ENCODE data around the gene KCNG2.

Gene KCNG2

GRCh38 chr18:79912994-79913831 lies 115.5 kb downstream of the KCNG2 start:
- DNase-seq = no peak

GRCh38 chr18:79914614-79915160 lies 116.9 kb downstream of the KCNG2 start:
- no peak for DNase-seq

GRCh38 chr18:79915161-79916127 lies 117.7 kb downstream of the KCNG2 start:
- no peak for DNase-seq

DNA sequence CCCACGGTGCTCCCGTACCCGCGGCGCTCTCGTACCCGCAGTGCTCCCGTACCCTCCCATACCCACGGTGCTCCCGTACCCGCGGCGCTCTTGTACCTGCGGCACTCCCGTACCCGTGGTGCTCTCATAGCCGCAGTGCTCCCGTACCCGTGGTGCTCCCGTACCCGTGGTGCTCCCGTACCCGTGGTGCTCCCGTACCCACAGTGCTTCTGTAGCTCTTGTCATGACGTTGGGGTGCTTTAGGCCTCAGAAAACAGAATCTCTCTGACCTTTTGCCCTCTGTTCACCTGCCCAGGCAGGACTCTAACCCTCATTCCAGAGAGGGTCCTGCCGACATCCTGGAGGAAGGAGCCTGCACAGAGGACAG lies 118.4 kb downstream of the KCNG2 start:
- no peak for DNase-seq

GRCh38 chr18:79916546-79917168 lies 118.9 kb downstream of the KCNG2 start:
- DNase-seq = no peak

- DNase-seq = no peak
These were observed 119.6 kb downstream of the KCNG2 start for GRCh38 chr18:79917169-79917852.

DNA sequence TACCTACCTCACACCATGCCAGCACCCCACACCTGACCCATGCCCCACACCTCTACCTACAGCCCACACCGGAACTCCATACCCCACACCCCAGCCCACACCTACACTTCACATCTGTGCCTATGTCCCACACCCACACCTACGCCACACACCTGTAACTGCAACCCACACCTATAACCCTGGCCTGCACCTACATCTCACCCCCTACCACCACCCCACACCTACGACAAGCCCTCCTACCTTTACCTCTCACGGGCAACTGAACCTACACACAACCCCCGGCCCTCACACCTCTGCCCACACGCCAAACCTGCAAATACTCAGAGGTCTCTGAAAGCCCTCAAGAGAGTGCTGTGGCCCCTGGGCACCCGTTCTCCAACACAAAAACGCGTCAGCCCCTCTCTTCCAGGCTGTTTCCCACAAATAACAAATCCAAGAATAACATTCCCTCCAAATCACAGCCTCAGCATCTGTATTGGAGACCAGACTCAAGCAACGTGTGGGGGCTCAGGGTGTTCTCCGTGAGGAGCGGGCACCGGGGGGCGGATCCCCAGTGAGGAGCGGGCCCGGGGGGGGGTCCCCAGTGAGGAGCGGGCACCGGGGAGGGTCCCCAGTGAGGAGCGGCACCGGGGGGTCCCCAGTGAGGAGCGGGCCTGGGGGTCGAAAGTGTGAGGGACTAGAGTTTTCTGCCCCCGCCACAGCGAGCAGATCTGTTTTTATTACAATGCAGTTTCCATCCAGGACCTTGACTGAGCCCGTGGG lies 120.3 kb downstream of the KCNG2 start:
- DNase-seq = no peak

- DNase-seq = no peak
These were observed 120.9 kb downstream of the KCNG2 start for GRCh38 chr18:79918615-79919011.

DNA sequence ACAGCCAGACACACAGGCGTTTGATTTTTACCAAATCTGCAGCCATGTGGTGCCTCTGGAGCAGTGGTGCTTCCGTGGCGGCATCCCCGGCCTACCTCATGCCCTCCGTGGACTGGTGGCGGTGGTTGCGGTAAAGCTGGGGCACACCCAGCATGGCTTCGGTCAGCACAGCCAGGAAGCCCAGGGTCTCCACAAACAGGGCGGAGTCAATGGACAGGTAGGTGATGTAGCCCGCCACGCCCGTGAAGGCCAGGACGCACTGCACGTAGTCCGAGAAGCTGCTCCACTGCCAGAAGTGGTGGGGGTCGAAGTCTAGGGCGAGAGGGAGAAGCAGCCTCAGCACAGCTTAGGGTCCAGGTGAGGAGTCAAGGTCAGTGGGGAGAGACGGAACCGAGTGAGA lies 121.4 kb downstream of the KCNG2 start:
- no peak for DNase-seq

- DNase-seq = no peak
These were observed 124.5 kb downstream of the KCNG2 start for GRCh38 chr18:79921984-79922965.

DNA sequence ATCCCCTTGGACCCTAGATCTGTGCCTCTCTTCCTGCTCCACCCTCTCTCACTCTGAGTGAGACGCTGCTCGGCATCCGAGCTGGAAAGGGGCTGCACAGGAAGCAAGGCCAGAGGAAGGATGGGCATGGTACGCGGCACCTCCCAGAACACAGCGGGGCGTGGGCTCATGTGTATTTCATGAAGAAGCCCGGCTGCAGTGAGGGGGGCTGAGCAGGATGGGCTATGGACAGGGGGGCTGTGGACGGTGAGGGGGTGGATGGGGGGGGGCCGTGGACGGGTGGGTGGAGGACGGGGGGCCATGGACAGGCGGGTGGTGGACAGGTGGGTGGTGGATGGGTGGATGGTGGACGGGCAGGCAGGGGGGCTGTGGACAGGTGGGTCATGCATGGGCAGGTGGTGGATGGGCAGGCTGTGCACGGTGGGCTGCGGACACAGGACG lies 125.3 kb downstream of the KCNG2 start:
- no peak for DNase-seq

- DNase-seq = no peak
These were observed 126.3 kb downstream of the KCNG2 start for GRCh38 chr18:79923896-79924585.

GRCh38 chr18:79924814-79925731 lies 127.3 kb downstream of the KCNG2 start:
- DNase-seq = no peak

DNA sequence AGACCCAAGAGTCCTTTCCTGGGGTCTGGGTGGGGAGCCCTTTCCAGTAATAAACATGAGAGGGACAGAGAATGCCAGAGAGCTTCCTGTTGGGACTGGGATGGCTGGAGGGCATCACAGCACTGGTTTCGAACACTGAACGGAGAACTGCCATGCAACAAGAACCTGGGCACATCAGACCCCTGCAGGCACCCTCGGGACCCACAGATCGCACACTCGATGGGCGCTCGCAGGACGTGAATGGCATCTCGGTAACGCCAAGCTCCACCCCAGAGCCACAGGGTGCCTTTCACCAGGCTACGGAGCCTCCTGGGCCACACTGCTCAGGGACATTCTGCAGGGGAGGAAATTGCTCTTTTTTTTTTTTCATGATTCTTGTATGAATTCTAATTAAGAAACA lies 128.6 kb downstream of the KCNG2 start:
- DNase-seq = no peak

DNA sequence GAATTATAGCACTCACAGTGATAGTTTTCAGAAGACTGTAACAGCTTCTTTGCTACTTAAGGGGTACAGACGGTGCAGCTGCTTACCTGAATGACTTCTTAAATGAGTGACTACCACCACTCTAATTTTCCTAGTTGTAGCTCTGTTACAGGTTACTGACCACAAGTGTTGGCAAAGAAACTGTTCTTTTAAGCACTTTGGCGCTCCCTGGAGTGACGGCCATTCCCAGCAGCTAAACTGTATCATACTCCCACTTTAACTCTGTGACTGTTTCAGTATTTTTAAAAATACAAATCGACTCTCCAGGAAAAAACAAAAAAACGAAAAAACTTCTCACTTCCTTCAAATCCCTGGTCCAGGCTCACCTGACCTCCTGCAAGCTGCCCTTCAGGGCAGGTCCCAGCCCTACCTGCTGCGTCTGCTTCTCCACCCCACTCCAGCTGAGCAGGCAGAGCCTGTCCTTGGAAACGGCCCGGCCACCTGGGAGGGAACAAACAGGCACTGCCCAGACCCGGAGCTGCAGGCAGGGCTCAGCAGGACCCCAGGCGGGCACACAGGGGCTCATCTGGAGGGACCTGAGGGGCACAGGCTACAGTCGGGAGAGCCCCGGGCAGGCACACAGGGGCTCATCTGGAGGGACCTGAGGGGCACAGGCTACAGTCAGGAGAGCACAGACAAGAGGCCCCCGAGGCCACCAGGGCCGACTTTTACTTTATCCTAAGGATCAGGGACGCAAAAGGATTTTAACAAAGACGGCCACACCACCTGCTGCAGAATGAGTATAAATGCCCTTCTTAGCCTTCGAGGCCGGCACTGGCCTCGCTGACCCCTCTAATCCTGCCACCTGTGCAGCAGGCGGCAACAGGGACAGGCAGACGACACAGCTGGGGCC lies 129.2 kb downstream of the KCNG2 start:
- DNase-seq = no peak

GRCh38 chr18:79927607-79928562 lies 130.1 kb downstream of the KCNG2 start:
- DNase-seq = no peak

All from activated gamma-delta T cell (primary cell).